22Rv1 (cell line): ENCODE data around the gene SLC12A4.

Experiments
- CTCF ChIP-seq: fragments of 450-650 bp; IDR thresholded peaks from 2 replicates; pipeline ENCODE4 v1.5.1; 2017; ENCODE audit warnings: mild to moderate bottlenecking
- ZFX ChIP-seq: fragments of 450-650 bp; IDR thresholded peaks from 2 replicates; pipeline ENCODE4 v1.6.1; 2017; ENCODE audit warnings: antibody characterized with exemption, borderline replicate concordance

GRCh38 chr16:67928147-67928546 is 40.3 kb downstream of the SLC12A4 start:
- TF ChIP-seq CTCF, result no peak
- TF ChIP-seq ZFX, result no peak
